ENCODE data around the gene CAMK1D.
"Not testable (repeated sequence)": the region's sequence is repeated elsewhere in the genome, so short reads cannot be mapped to it uniquely, and the experiment has no call there.

The CAMK1D gene

GRCh38 chr10:12341526-12341925 is 7.8 kb upstream of the CAMK1D start:
- DNase-seq, result no peak

- no peak for DNase-seq
Measured at GRCh38 chr10:12344375-12345110, 4.8 kb upstream of the CAMK1D start.

- no peak for DNase-seq
Measured at GRCh38 chr10:12346707-12347106, 2.6 kb upstream of the CAMK1D start.

- no peak for DNase-seq
Measured at GRCh38 chr10:12348294-12348869, 965 bp upstream of the CAMK1D start.

- no peak for DNase-seq
Measured at GRCh38 chr10:12349629-12350166, 351 bp downstream of the CAMK1D start.

- no peak for DNase-seq
Measured at GRCh38 chr10:12350167-12350872, 973 bp downstream of the CAMK1D start.

- DNase-seq, result no peak
Measured at GRCh38 chr10:12350925-12351324, 1.6 kb downstream of the CAMK1D start.

GRCh38 chr10:12351447-12351846 is 2.1 kb downstream of the CAMK1D start:
- DNase-seq, result no peak

- DNase-seq, result no peak
Measured at GRCh38 chr10:12351889-12352288, 2.5 kb downstream of the CAMK1D start.

GRCh38 chr10:12353399-12354242 is 4.3 kb downstream of the CAMK1D start:
- no peak for DNase-seq

GRCh38 chr10:12354696-12355095 is 5.3 kb downstream of the CAMK1D start:
- not testable (repeated sequence) for DNase-seq

- DNase-seq, result no peak
Measured at GRCh38 chr10:12355384-12355783, 6.0 kb downstream of the CAMK1D start.

GRCh38 chr10:12357525-12358151 is 8.3 kb downstream of the CAMK1D start:
- DNase-seq, result no peak

GRCh38 chr10:12358863-12359564 is 9.7 kb downstream of the CAMK1D start:
- DNase-seq, result no peak

- no peak for DNase-seq
Measured at GRCh38 chr10:12360461-12360860, 11.1 kb downstream of the CAMK1D start.

GRCh38 chr10:12361115-12361514 is 11.8 kb downstream of the CAMK1D start:
- DNase-seq, result not testable (repeated sequence)

GRCh38 chr10:12364559-12364958 is 15.2 kb downstream of the CAMK1D start:
- no peak for DNase-seq

- DNase-seq, result no peak
Measured at GRCh38 chr10:12367272-12367671, 17.9 kb downstream of the CAMK1D start.

- DNase-seq, result no peak
Measured at GRCh38 chr10:12369982-12370381, 20.6 kb downstream of the CAMK1D start.

GRCh38 chr10:12372846-12373245 is 23.5 kb downstream of the CAMK1D start:
- no peak for DNase-seq

GRCh38 chr10:12375076-12375504 is 25.7 kb downstream of the CAMK1D start:
- no peak for DNase-seq

- DNase-seq, result no peak
Measured at GRCh38 chr10:12376211-12376610, 26.9 kb downstream of the CAMK1D start.

Data from GF-D8 (cell line).